Neuronal stem cell (in vitro differentiated cells): ENCODE measurements around the gene ITGA11.
A peak's percentile ranks its signal among the peaks of the same experiment; 100 is the strongest.

ENCODE experiments used
- DNase-seq: peaks from one replicate; pipeline ENCODE4 v3.0.0-alpha.2; 2013; ENCODE audit warnings: low spot score
- H2AFZ ChIP-seq: one replicate; pipeline ENCODE4 v1.6.1; 2013; ENCODE audit warnings: mild to moderate bottlenecking, low read length, inconsistent platforms
- H2AK5ac ChIP-seq: 2 replicates; pipeline ENCODE4 v1.6.1; 2013; ENCODE audit warnings: low read depth, mild to moderate bottlenecking, inconsistent platforms, low read length, moderate library complexity, mixed read lengths
- H2BK120ac ChIP-seq: 2 replicates; pipeline ENCODE4 v1.6.1; 2013; ENCODE audit warnings: low read depth, mild to moderate bottlenecking, inconsistent platforms, low read length, moderate library complexity, mixed read lengths
- H2BK12ac ChIP-seq: one replicate; pipeline ENCODE4 v1.6.1; 2013; ENCODE audit warnings: low read length, inconsistent platforms
- H2BK15ac ChIP-seq: 2 replicates; pipeline ENCODE4 v1.6.1; 2013; ENCODE audit warnings: mild to moderate bottlenecking, low read length, inconsistent platforms, mixed read lengths
- H2BK5ac ChIP-seq: one replicate; pipeline ENCODE4 v1.6.1; 2013; ENCODE audit warnings: inconsistent platforms, mild to moderate bottlenecking, low read length, moderate library complexity
- H3K14ac ChIP-seq: one replicate; pipeline ENCODE4 v1.6.1; 2013; ENCODE audit warnings: low read length, inconsistent platforms
- H3K18ac ChIP-seq: 2 replicates; pipeline ENCODE4 v1.6.1; 2013; ENCODE audit warnings: low read length, inconsistent platforms
- H3K23ac ChIP-seq: 2 replicates; pipeline ENCODE4 v1.6.1; 2013; ENCODE audit warnings: low read depth, mild to moderate bottlenecking, mixed read lengths, low read length, inconsistent platforms; ENCODE audit not compliant: poor library complexity
- H3K27ac ChIP-seq: replicated peaks from 3 replicates; pipeline ENCODE4 v1.5.1; 2013; ENCODE audit warnings: low read length, inconsistent platforms
- H3K27me3 ChIP-seq, 3 experiments: 2 replicates each; pipeline ENCODE4 v1.6.1; 2013; ENCODE audit warnings: low read length in 3 of 3, mild to moderate bottlenecking in 2 of 3, inconsistent platforms in 1 of 3, low read depth in 1 of 3, mixed read lengths in 1 of 3, moderate library complexity in 1 of 3; ENCODE audit not compliant: control insufficient read depth in 3 of 3, insufficient read depth in 3 of 3
- H3K36me3 ChIP-seq, 2 donors: replicated peaks in 1 of 2; 2 replicates each; pipeline ENCODE4 v1.6.1; 2013; ENCODE audit warnings: low read length in 2 of 2; ENCODE audit not compliant: control insufficient read depth in 2 of 2, insufficient read depth in 2 of 2
- H3K4ac ChIP-seq: 2 replicates; pipeline ENCODE4 v1.6.1; 2013; ENCODE audit warnings: inconsistent platforms, mild to moderate bottlenecking, low read length, moderate library complexity
- H3K4me1 ChIP-seq, 2 donors: 1 replicate in 1 of 2; 2 replicates in 1 of 2; pipeline ENCODE4 v1.6.1; 2013; ENCODE audit warnings: low read length in 2 of 2, low read depth in 1 of 2; ENCODE audit not compliant: control insufficient read depth in 2 of 2, insufficient read depth in 1 of 2
- H3K4me2 ChIP-seq: one replicate; pipeline ENCODE4 v1.6.1; 2013; ENCODE audit warnings: mild to moderate bottlenecking, low read length, inconsistent platforms; ENCODE audit not compliant: insufficient read depth, poor library complexity, severe bottlenecking
- H3K4me3 ChIP-seq, 2 donors: 2 replicates each; pipeline ENCODE4 v1.5.1; 2013; ENCODE audit warnings: low read length in 2 of 2, mild to moderate bottlenecking in 2 of 2, inconsistent platforms in 1 of 2, moderate library complexity in 1 of 2
- H3K79me1 ChIP-seq: one replicate; pipeline ENCODE4 v1.6.1; 2013; ENCODE audit warnings: low read depth, mild to moderate bottlenecking, inconsistent platforms, low read length, moderate library complexity
- H3K9ac ChIP-seq: one replicate; pipeline ENCODE4 v1.6.1; 2013; ENCODE audit warnings: mild to moderate bottlenecking, low read depth, low read length, inconsistent platforms; ENCODE audit not compliant: poor library complexity
- H3K9me3 ChIP-seq, 2 donors: replicated peaks in 1 of 2; 2 replicates each; pipeline versions ENCODE3 to v1.6.1; 2013; ENCODE audit warnings: low read length in 2 of 2, mild to moderate bottlenecking in 2 of 2, inconsistent platforms in 1 of 2, low read depth in 1 of 2, mixed read lengths in 1 of 2, moderate library complexity in 1 of 2; ENCODE audit not compliant: control insufficient read depth in 2 of 2, insufficient read depth in 1 of 2
- H4K8ac ChIP-seq: one replicate; pipeline ENCODE4 v1.6.1; 2013; ENCODE audit warnings: low read depth, mild to moderate bottlenecking, inconsistent platforms, low read length, moderate library complexity
- H4K91ac ChIP-seq: one replicate; pipeline ENCODE4 v1.6.1; 2013; ENCODE audit warnings: low read length, low read depth, mild to moderate bottlenecking, inconsistent platforms; ENCODE audit not compliant: poor library complexity
- WGBS, 2 donors: extraction: QIAGEN DNeasy Blood & Tissue Kit; methylation state at CpG; one replicate each; pipeline ENCODE4 v1.1.7; 2013; ENCODE audit warnings: missing lambda C conversion rate in 2 of 2, mixed read lengths in 1 of 2; ENCODE audit not compliant: insufficient read length in 2 of 2, insufficient replicate concordance in 1 of 2; ENCODE audit errors: extremely low coverage in 2 of 2; 5-methylcytosine and 5-hydroxymethylcytosine counted together

Gene ITGA11

GRCh38 chr15:68348606-68349005 is 83.4 kb downstream of the ITGA11 start:
- Histone ChIP-seq H3K27ac (no peak overlapping the region), H3K18ac (no peak overlapping the region), H3K14ac (no peak overlapping the region), H3K4ac (no peak overlapping the region), H3K27me3 (peaks cover 0 to 3% (median 2%) of the 10 kb centered on the region in 3 experiments), H4K91ac (no peak overlapping the region), H3K4me3 (no peak overlapping the region), H3K9ac (no peak overlapping the region), H3K4me2 (no peak overlapping the region), H3K79me1 (no peaks in the 10 kb centered on the region), H4K8ac (no peak overlapping the region), H2AFZ (no peak overlapping the region), H2BK5ac (no peak overlapping the region), H3K23ac (no peak overlapping the region), H3K9me3 (no peaks in the 10 kb centered on the region), H2BK15ac (no peak overlapping the region), H2BK120ac (no peak overlapping the region), H2AK5ac (no peak overlapping the region), H3K36me3 (no peaks in the 10 kb centered on the region), H3K4me1 (no peaks in the 10 kb centered on the region), H2BK12ac (no peak overlapping the region)
- no peak for DNase-seq
- no CpG with 5 or more reads among the region's 9 CpGs for WGBS, 2 donors

- H3K9me3 ChIP-seq, result no peaks in the 10 kb centered on the region
- H3K27ac ChIP-seq, result no peak overlapping the region
- H2AK5ac ChIP-seq, result no peak overlapping the region
- no CpG with 5 or more reads among the region's 6 CpGs for WGBS, 2 donors
- no peak overlapping the region for H3K18ac ChIP-seq
- H3K36me3 ChIP-seq, result no peaks in the 10 kb centered on the region
- H3K9ac ChIP-seq, result peak overlapping the region; percentile 9
- H3K27me3 ChIP-seq, result peaks cover 0 to 4% (median 2%) of the 10 kb centered on the region in 3 experiments
- no peak overlapping the region for H3K4me3 ChIP-seq
- no peak overlapping the region for H3K14ac ChIP-seq
- H3K4ac ChIP-seq, result no peak overlapping the region
- no peak overlapping the region for H2BK12ac ChIP-seq
- no peak overlapping the region for H2BK5ac ChIP-seq
- no peak overlapping the region for H2BK15ac ChIP-seq
- H2AFZ ChIP-seq, result no peak overlapping the region
- no peak for DNase-seq
- no peaks in the 10 kb centered on the region for H3K79me1 ChIP-seq
- no peak overlapping the region for H3K4me2 ChIP-seq
- H2BK120ac ChIP-seq, result no peak overlapping the region
- peak overlapping the region; percentile 10 for H3K23ac ChIP-seq
- H3K4me1 ChIP-seq, result no peaks in the 10 kb centered on the region
- H4K8ac ChIP-seq, result no peak overlapping the region
- H4K91ac ChIP-seq, result no peak overlapping the region
These were observed 83.9 kb downstream of the ITGA11 start for GRCh38 chr15:68348081-68348480.

- Histone ChIP-seq H2AFZ (no peak overlapping the region), H3K4me1 (no peaks in the 10 kb centered on the region), H3K4me2 (no peak overlapping the region), H3K27ac (no peak overlapping the region), H3K9ac (no peak overlapping the region), H4K91ac (no peak overlapping the region), H3K14ac (no peak overlapping the region), H3K79me1 (no peaks in the 10 kb centered on the region), H2BK12ac (no peak overlapping the region), H2BK15ac (no peak overlapping the region), H3K4ac (no peak overlapping the region), H3K36me3 (no peaks in the 10 kb centered on the region), H3K4me3 (no peak overlapping the region), H2BK5ac (no peak overlapping the region), H2AK5ac (no peak overlapping the region), H3K9me3 (no peaks in the 10 kb centered on the region), H3K18ac (no peak overlapping the region), H3K27me3 (peaks cover 0 to 5% (median 2%) of the 10 kb centered on the region in 3 experiments), H2BK120ac (no peak overlapping the region), H3K23ac (no peak overlapping the region), H4K8ac (no peak overlapping the region)
- no peak for DNase-seq
- WGBS, 2 donors, result no CpG with 5 or more reads among the region's 7 CpGs
These were observed 84.6 kb downstream of the ITGA11 start for GRCh38 chr15:68347392-68347791.

GRCh38 chr15:68346979-68347378 is 85.0 kb downstream of the ITGA11 start:
- Histone ChIP-seq H3K14ac (no peak overlapping the region), H3K9me3 (no peaks in the 10 kb centered on the region), H2BK120ac (no peak overlapping the region), H3K4me1 (no peaks in the 10 kb centered on the region), H3K9ac (no peak overlapping the region), H2BK12ac (no peak overlapping the region), H3K23ac (no peak overlapping the region), H3K4me3 (no peak overlapping the region), H3K18ac (no peak overlapping the region), H2BK15ac (no peak overlapping the region), H3K4me2 (no peak overlapping the region), H3K27me3 (peaks cover 0 to 5% (median 2%) of the 10 kb centered on the region in 3 experiments), H2AK5ac (no peak overlapping the region), H3K36me3 (no peaks in the 10 kb centered on the region), H3K79me1 (no peaks in the 10 kb centered on the region), H4K8ac (no peak overlapping the region), H2AFZ (no peak overlapping the region), H3K4ac (no peak overlapping the region), H3K27ac (no peak overlapping the region), H2BK5ac (no peak overlapping the region), H4K91ac (no peak overlapping the region)
- no CpG with 5 or more reads among the region's 6 CpGs for WGBS, 2 donors
- DNase-seq, result no peak
